CD4-positive, alpha-beta T cell treated with Interleukin-6 for 4 hours (primary cell): Measurements from ENCODE around the gene GLS.
"Not testable (repeated sequence)": the region's sequence is repeated elsewhere in the genome, so short reads cannot be mapped to it uniquely, and the experiment has no call there.

ENCODE experiments used
- DNase-seq: peaks from one replicate; pipeline ENCODE4 v3.0.0-alpha.2; 2020; ENCODE audit warnings: mixed read lengths

Gene GLS

GRCh38 chr2:190858817-190859216 is 21.8 kb upstream of the GLS start:
- no peak for DNase-seq

- DNase-seq, result no peak
Observed at GRCh38 chr2:190859347-190860297, 21.0 kb upstream of the GLS start.

- no peak for DNase-seq
Observed at GRCh38 chr2:190860985-190861680, 19.5 kb upstream of the GLS start.

GRCh38 chr2:190862128-190862527 is 18.5 kb upstream of the GLS start:
- not testable (repeated sequence) for DNase-seq

- no peak for DNase-seq
Observed at GRCh38 chr2:190862571-190862991, 18.0 kb upstream of the GLS start.

GRCh38 chr2:190863946-190864345 is 16.7 kb upstream of the GLS start:
- no peak for DNase-seq

- DNase-seq, result no peak
Observed at GRCh38 chr2:190864375-190864774, 16.2 kb upstream of the GLS start.

- no peak for DNase-seq
Observed at GRCh38 chr2:190867212-190867611, 13.4 kb upstream of the GLS start.

- no peak for DNase-seq
Observed at GRCh38 chr2:190867832-190868231, 12.8 kb upstream of the GLS start.

GRCh38 chr2:190869721-190870120 is 10.9 kb upstream of the GLS start:
- DNase-seq, result no peak

- not testable (repeated sequence) for DNase-seq
Observed at GRCh38 chr2:190873451-190873850, 7.2 kb upstream of the GLS start.

GRCh38 chr2:190875891-190876290 is 4.7 kb upstream of the GLS start:
- DNase-seq, result peak; percentile 43

- no peak for DNase-seq
Observed at GRCh38 chr2:190876631-190877030, 4.0 kb upstream of the GLS start.

GRCh38 chr2:190877436-190877835 is 3.2 kb upstream of the GLS start:
- DNase-seq, result no peak

GRCh38 chr2:190879474-190880377 is 895 bp upstream of the GLS start:
- peak; percentile 45 for DNase-seq

GRCh38 chr2:190881084-190881597 is 520 bp downstream of the GLS start:
- DNase-seq, result no peak

- peak; percentile 74 for DNase-seq
Observed at GRCh38 chr2:190881598-190882410, 1.2 kb downstream of the GLS start.

- DNase-seq, result no peak
Observed at GRCh38 chr2:190882411-190882766, 1.8 kb downstream of the GLS start.

GRCh38 chr2:190882856-190883582 is 2.4 kb downstream of the GLS start:
- DNase-seq, result no peak

- not testable (repeated sequence) for DNase-seq
Observed at GRCh38 chr2:190885844-190886243, 5.2 kb downstream of the GLS start.

GRCh38 chr2:190887089-190887488 is 6.5 kb downstream of the GLS start:
- no peak for DNase-seq
